B cell (primary cell): ENCODE data around the gene SLC15A2.

ENCODE experiments used
- CTCF ChIP-seq: fragments of 200-600 bp; IDR thresholded peaks from one replicate; pipeline ENCODE4 v1.8.0; 2022; ENCODE audit warnings: antibody characterized with exemption, mild to moderate bottlenecking
- EZH2 ChIP-seq: IDR thresholded peaks from 2 replicates; pipeline ENCODE4 v1.6.1; 2012; ENCODE audit warnings: borderline replicate concordance, low read depth, mild to moderate bottlenecking, moderate library complexity, low read length; ENCODE audit not compliant: insufficient read depth, poor library complexity, severe bottlenecking

GRCh38 chr3:121869736-121870135 lies 24.5 kb upstream of the SLC15A2 start:
- TF ChIP-seq EZH2 = no peak
- TF ChIP-seq CTCF = no peak
